IMR-90 (cell line): ENCODE results near the gene GOT1. TPM values are rescaled to one million over a fixed set of nuclear protein-coding genes. Genes with fewer than 3 reads are reported as not detected.

Experiments used
- ATAC-seq: fragments of 200-7000 bp; cut with Tn5 transposase; 2 replicates; pipeline ENCODE4 v1.9.1; 2020; ENCODE audit warnings: low read depth, mild to moderate bottlenecking, moderate library complexity
- BruUV-seq: library from RNA; stranded (reverse); fragments of 400-500 nt; replicated peaks from 2 replicates; lab custom pipeline; 2021; lab: Mats Ljungman, UMichigan
- CTCF ChIA-PET: fragments of 300-600 bp; formaldehyde crosslinking; extraction: SDS; loops from one replicate; lab custom pipeline; 2021; ENCODE audit warnings: antibody characterized with exemption; lab: Yijun Ruan, JAX
- POLR2A ChIA-PET: fragments of 300-600 bp; sonication (Branson Sonifier 250); formaldehyde crosslinking; loops from one replicate; lab custom pipeline; 2022; ENCODE audit warnings: antibody characterized with exemption; ENCODE audit not compliant: unreplicated experiment; lab: Charles Lee
- DNase-seq: peaks from one replicate; pipeline ENCODE4 v3.0.0; 2013
- H2AFZ ChIP-seq: replicated peaks from 2 replicates; pipeline ENCODE3; 2013; ENCODE audit warnings: low read length, mild to moderate bottlenecking; ENCODE audit not compliant: poor library complexity
- H2AK5ac ChIP-seq: 2 replicates; pipeline ENCODE4 v1.6.1; 2013; ENCODE audit warnings: low read depth, low read length, inconsistent platforms
- H2AK9ac ChIP-seq: replicated peaks from 2 replicates; pipeline ENCODE3; 2013; ENCODE audit warnings: mild to moderate bottlenecking, low read depth, low read length, moderate library complexity; ENCODE audit not compliant: poor library complexity
- H2BK120ac ChIP-seq: 2 replicates; pipeline ENCODE4 v1.6.1; 2013; ENCODE audit warnings: low read depth, low read length, inconsistent platforms
- H2BK15ac ChIP-seq: 3 replicates; pipeline ENCODE4 v1.6.1; 2013; ENCODE audit warnings: low read depth, low read length, inconsistent platforms
- H2BK20ac ChIP-seq: 2 replicates; pipeline ENCODE4 v1.6.1; 2013; ENCODE audit warnings: low read depth, mild to moderate bottlenecking, inconsistent platforms, low read length, moderate library complexity
- H2BK5ac ChIP-seq: 2 replicates; pipeline ENCODE4 v1.6.1; 2013; ENCODE audit warnings: mild to moderate bottlenecking, low read depth, low read length, inconsistent platforms; ENCODE audit not compliant: poor library complexity, severe bottlenecking
- H3K14ac ChIP-seq: replicated peaks from 2 replicates; pipeline ENCODE4 v1.6.1; 2013; ENCODE audit warnings: low read depth, low read length, inconsistent platforms
- H3K18ac ChIP-seq: 2 replicates; pipeline ENCODE4 v1.6.1; 2013; ENCODE audit warnings: low read depth, low read length, control low read depth
- H3K23ac ChIP-seq: 2 replicates; pipeline ENCODE4 v1.6.1; 2013; ENCODE audit warnings: low read depth, low read length, inconsistent platforms
- H3K27ac ChIP-seq: 2 replicates; pipeline ENCODE4 v1.5.1; 2013; ENCODE audit warnings: mild to moderate bottlenecking, control low read depth, low read length; ENCODE audit not compliant: insufficient read depth
- H3K27me3 ChIP-seq: 2 replicates; pipeline ENCODE4 v1.6.1; 2013; ENCODE audit warnings: low read length; ENCODE audit not compliant: control insufficient read depth, insufficient read depth
- H3K36me3 ChIP-seq: 2 replicates; pipeline ENCODE4 v1.6.1; 2013; ENCODE audit warnings: low read length, mixed read lengths; ENCODE audit not compliant: control insufficient read depth, insufficient read depth
- H3K4ac ChIP-seq: 2 replicates; pipeline ENCODE4 v1.6.1; 2013; ENCODE audit warnings: low read depth, low read length, inconsistent platforms
- H3K4me1 ChIP-seq: 2 replicates; pipeline ENCODE4 v1.6.1; 2013; ENCODE audit warnings: low read length, mixed read lengths; ENCODE audit not compliant: control insufficient read depth, insufficient read depth
- H3K4me2 ChIP-seq: 2 replicates; pipeline ENCODE4 v1.6.1; 2013; ENCODE audit warnings: low read depth, mild to moderate bottlenecking, control low read depth, low read length, moderate library complexity
- H3K4me3 ChIP-seq: 2 replicates; pipeline ENCODE4 v1.5.1; 2013; ENCODE audit warnings: low read depth, mild to moderate bottlenecking, control low read depth, low read length, moderate library complexity; ENCODE audit not compliant: insufficient read depth
- H3K56ac ChIP-seq: 2 replicates; pipeline ENCODE4 v1.6.1; 2013; ENCODE audit warnings: low read length, inconsistent platforms; ENCODE audit not compliant: insufficient read depth; ENCODE audit errors: extremely low read depth
- H3K79me1 ChIP-seq, 2 experiments: 2 replicates each; pipeline ENCODE4 v1.6.1; 2013; ENCODE audit warnings: low read length in 2 of 2, inconsistent platforms in 1 of 2, low read depth in 1 of 2
- H3K9ac ChIP-seq: 2 replicates; pipeline ENCODE4 v1.6.1; 2013; ENCODE audit warnings: low read depth, low read length, control low read depth
- H3K9me1 ChIP-seq: 2 replicates; pipeline ENCODE4 v1.6.1; 2013; ENCODE audit warnings: low read length, inconsistent platforms; ENCODE audit not compliant: insufficient read depth
- H3K9me3 ChIP-seq: 2 replicates; pipeline ENCODE4 v1.6.1; 2013; ENCODE audit warnings: low read length; ENCODE audit not compliant: control insufficient read depth, insufficient read depth
- H4K20me1 ChIP-seq: 2 replicates; pipeline ENCODE4 v1.6.1; 2013; ENCODE audit warnings: low read length, inconsistent platforms; ENCODE audit not compliant: insufficient read depth
- H4K5ac ChIP-seq: 2 replicates; pipeline ENCODE4 v1.6.1; 2013; ENCODE audit warnings: mild to moderate bottlenecking, low read depth, low read length, control low read depth
- H4K8ac ChIP-seq, 2 experiments: 2 replicates each; pipeline ENCODE4 v1.6.1; 2013; ENCODE audit warnings: low read depth in 2 of 2, low read length in 2 of 2, control low read depth in 1 of 2, inconsistent platforms in 1 of 2
- H4K91ac ChIP-seq: 2 replicates; pipeline ENCODE4 v1.6.1; 2013; ENCODE audit warnings: low read depth, low read length, inconsistent platforms; ENCODE audit not compliant: insufficient read depth
- FOS ChIP-seq: fragments of 150-350 bp; IDR thresholded peaks from 2 replicates; pipeline ENCODE4 v1.6.1; 2016; ENCODE audit warnings: low read depth, low read length
- NFE2L2 ChIP-seq: fragments of 150-350 bp; IDR thresholded peaks from 2 replicates; pipeline ENCODE4 v1.6.1; 2016; ENCODE audit warnings: low read depth, mild to moderate bottlenecking, low read length
- RFX5 ChIP-seq: IDR thresholded peaks from 2 replicates; pipeline ENCODE4 v1.8.0; 2012; ENCODE audit warnings: low read depth, mild to moderate bottlenecking, low read length, moderate library complexity
- WGBS, 2 experiments: methylation state at CpG; one replicate each; pipeline versions ENCODE4 v1.1.5 to v1.1.7; 2013; ENCODE audit warnings: missing lambda C conversion rate in 2 of 2; ENCODE audit not compliant: insufficient read length in 1 of 2; ENCODE audit errors: extremely low coverage in 2 of 2; 5-methylcytosine and 5-hydroxymethylcytosine counted together
- dilution Hi-C: fragments of 300-500 bp; cut with HindIII; formaldehyde crosslinking; loops from one replicate; pipeline ENCODE4 v1.14.3; 2018; ENCODE audit warnings: low sequenced_read_pairs; ENCODE audit not compliant: unreplicated experiment
- in situ Hi-C: fragments of 300-500 bp; cut with MboI; formaldehyde crosslinking; loops from 3 replicates; pipeline ENCODE4 v1.14.3; 2019; ENCODE audit warnings: low sequenced_read_pairs, inconsistent platforms, mixed read lengths
- intact Hi-C: fragments of 100-400 bp; cut with micrococcal nuclease; formaldehyde crosslinking; loops from 2 replicates; pipeline ENCODE4 v1.10.0; 2022
- polyA plus RNA-seq, 3 experiments: library from polyadenylated mRNA; depleted of rRNA; stranded (reverse); fragments of >200 nt; gene quantifications; 2 replicates each; pipeline ENCODE4 v1.2.3, GENCODE V29; 2012; ENCODE audit warnings: low replicate concordance in 1 of 3
- total RNA-seq: library from RNA; depleted of rRNA; stranded (reverse); fragments of >200 nt; gene quantifications from 2 replicates; pipeline ENCODE4 v1.2.3, GENCODE V29; 2012
- TF ChIP-seq, protein P1 (sequence below): conservative IDR thresholded peaks from 2 replicates; pipeline ENCODE4 v1.5.1; 2012; ENCODE audit warnings: mild to moderate bottlenecking, low read depth, low read length, improper control_type of control experiment

GOT1 gene
- total and polyA plus RNA-seq, 2 of the 4 experiments (the other 2 are of a cell fraction), result 29.4 to 46.1 TPM

DNA sequence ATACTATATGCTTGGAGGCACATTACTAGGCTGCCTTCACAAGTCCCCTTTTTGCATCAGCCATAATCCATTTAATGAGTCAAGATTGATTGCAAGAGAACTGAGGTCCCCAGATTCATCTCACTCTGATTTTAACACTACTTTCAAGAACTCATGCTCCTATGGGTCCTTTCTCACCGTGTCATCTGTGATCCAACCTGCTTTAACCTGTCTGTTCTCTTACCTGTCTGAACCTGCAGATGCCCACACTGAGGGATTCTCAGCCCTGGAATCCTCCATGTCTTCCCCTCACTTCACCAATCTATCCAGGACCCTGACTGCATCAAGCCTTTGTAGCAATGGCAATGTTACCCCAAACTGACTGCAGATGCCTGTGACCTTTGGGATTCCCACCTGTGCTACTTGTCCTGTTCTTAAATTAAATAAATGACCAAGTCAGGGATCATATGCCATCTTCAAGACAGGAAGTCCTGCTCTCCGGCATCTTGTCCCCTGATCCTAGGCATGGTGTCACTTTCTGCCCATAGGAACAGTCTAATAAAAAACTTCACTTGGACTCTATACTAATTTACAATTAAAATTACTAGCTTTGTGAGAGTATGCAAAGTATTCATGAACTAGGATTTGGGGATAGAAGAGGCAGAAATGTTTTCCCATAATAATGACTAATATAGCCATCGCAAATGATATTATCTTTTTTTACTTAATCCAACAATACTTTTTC lies 25.9 kb upstream of the GOT1 start:
- Histone ChIP-seq H3K23ac (no peak overlapping the region), H3K9me1 (no peaks in the 10 kb centered on the region), H3K56ac (no peak overlapping the region), H2BK120ac (no peak overlapping the region), H2AFZ (no peak overlapping the region), H3K9me3 (no peaks in the 10 kb centered on the region), H3K4ac (no peak overlapping the region), H3K79me1 (no peaks in the 10 kb centered on the region), H3K4me1 (peaks cover 7% of the 10 kb centered on the region), H3K4me2 (no peak overlapping the region), H4K91ac (no peak overlapping the region), H3K9ac (no peak overlapping the region), H4K8ac (no peak overlapping the region), H2BK5ac (no peak overlapping the region), H3K27me3 (peaks cover 16% of the 10 kb centered on the region), H3K4me3 (no peak overlapping the region), H3K36me3 (no peaks in the 10 kb centered on the region), H4K20me1 (no peaks in the 10 kb centered on the region), H3K14ac (no peak overlapping the region), H3K18ac (no peak overlapping the region), H2BK20ac (no peak overlapping the region), H2AK9ac (no peak overlapping the region), H2AK5ac (no peak overlapping the region), H3K27ac (no peak overlapping the region), H4K5ac (no peak overlapping the region), H2BK15ac (no peak overlapping the region)
- TF ChIP-seq FOS (no peak), RFX5 (no peak), NFE2L2 (no peak)
- TF ChIP-seq, protein P1, sequence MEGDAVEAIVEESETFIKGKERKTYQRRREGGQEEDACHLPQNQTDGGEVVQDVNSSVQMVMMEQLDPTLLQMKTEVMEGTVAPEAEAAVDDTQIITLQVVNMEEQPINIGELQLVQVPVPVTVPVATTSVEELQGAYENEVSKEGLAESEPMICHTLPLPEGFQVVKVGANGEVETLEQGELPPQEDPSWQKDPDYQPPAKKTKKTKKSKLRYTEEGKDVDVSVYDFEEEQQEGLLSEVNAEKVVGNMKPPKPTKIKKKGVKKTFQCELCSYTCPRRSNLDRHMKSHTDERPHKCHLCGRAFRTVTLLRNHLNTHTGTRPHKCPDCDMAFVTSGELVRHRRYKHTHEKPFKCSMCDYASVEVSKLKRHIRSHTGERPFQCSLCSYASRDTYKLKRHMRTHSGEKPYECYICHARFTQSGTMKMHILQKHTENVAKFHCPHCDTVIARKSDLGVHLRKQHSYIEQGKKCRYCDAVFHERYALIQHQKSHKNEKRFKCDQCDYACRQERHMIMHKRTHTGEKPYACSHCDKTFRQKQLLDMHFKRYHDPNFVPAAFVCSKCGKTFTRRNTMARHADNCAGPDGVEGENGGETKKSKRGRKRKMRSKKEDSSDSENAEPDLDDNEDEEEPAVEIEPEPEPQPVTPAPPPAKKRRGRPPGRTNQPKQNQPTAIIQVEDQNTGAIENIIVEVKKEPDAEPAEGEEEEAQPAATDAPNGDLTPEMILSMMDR, result no peak
- BruUV-seq, result no TSS peak
- POLR2A ChIA-PET, result no interaction called here
- dilution Hi-C loops, result no loop called here
- ATAC-seq (no peak), DNase-seq (no peak)
- WGBS, 2 experiments, result 100% methylated on average over 1 of the region's 3 CpGs
- in situ Hi-C loops, result no loop called here
- intact Hi-C loops, result no loop called here
- CTCF ChIA-PET, result no interaction called here
